ENCODE measurements around the gene ZAP70. TPM values are rescaled to one million over a fixed set of nuclear protein-coding genes. Genes with fewer than 3 reads are reported as not detected.

ZAP70 gene
- total RNA-seq, 1 experiment from 2014 or later: 2.5 TPM

- Histone ChIP-seq H3K4me3 (ENCODE audit: insufficient read depth, low read depth, low read length) (no peak overlapping the region), H3K36me3 (replicated peaks; ENCODE audit: control insufficient read depth, insufficient read depth, low read length) (peaks cover 5% of the 10 kb centered on the region)
- no peak for DNase-seq
Measured at GRCh38 chr2:97757062-97757461, 43.7 kb downstream of the ZAP70 start.

DNA sequence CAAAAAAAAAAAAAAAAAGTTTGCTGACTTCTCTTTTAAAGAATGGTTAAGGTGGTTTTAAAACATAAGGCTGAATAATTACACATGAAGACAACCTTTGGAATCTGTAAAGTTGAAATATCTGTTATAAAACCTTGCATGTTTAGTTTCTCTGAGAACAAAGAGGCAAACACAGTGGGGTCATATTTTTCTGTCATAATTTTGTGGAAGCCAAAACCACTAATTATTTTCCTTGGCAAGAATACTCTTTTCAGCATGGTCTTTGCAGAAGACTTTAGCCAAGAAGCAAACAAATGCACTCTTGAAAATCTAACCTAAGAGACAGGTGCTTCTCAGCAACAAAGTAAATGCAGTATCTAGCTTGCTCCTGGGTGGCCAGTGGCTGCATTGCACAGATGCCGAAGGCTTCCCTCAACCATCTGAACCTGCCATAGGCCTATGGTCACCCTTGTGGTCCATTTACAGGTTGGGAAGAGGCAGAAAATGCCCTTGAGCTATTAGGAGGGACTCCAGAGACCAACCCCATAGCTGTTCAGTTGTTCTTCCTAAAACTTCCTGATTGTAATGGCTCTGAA lies 44.8 kb downstream of the ZAP70 start:
- Histone ChIP-seq H3K4me3 (ENCODE audit: insufficient read depth, low read depth, low read length) (no peak overlapping the region), H3K36me3 (replicated peaks; ENCODE audit: control insufficient read depth, insufficient read depth, low read length) (peaks cover 5% of the 10 kb centered on the region), H3K27me3 (ENCODE audit: control insufficient read depth, insufficient read depth, low read length) (no peaks in the 10 kb centered on the region)
- no peak for DNase-seq

More at GRCh38 chr2:97757062-97757461, 43.7 kb downstream of the ZAP70 start:
- no peaks in the 10 kb centered on the region for H3K27me3 ChIP-seq (ENCODE audit: control insufficient read depth, insufficient read depth, low read length)

GRCh38 chr2:97759727-97760407 lies 46.5 kb downstream of the ZAP70 start:
- no peak for DNase-seq
- Histone ChIP-seq H3K36me3 (replicated peaks; ENCODE audit: control insufficient read depth, insufficient read depth, low read length) (peaks cover 5% of the 10 kb centered on the region), H3K4me3 (ENCODE audit: insufficient read depth, low read depth, low read length) (no peak overlapping the region), H3K27me3 (ENCODE audit: control insufficient read depth, insufficient read depth, low read length) (no peaks in the 10 kb centered on the region)

DNA sequence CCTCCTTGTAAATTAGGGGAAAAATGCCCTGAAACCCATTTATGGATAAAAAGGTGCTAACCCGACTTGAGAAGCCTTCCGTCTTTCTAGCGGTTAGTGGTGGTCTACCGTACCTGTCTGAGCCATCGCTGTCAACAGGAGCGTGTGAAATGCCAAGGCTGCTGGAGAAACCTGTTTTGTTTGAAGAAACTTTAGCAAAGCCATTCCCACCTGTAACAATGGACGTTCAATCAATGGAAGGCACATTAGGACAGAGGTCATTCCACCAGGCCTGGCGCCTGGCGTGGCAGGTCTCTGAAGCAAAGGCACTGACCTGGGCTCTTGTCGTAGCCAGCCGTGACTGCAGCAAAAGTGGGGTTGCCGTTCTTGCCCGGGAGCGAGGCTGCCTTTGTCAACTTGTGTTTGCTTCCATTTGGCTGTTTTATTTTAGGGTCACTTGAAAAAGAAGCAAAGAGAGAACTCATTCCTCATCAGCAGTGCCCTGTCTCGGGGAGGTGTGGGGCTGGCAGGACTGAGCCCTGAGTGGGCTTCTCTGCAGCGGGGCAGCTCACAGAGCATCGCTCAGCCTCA lies 47.2 kb downstream of the ZAP70 start:
- Histone ChIP-seq H3K27me3 (ENCODE audit: control insufficient read depth, insufficient read depth, low read length) (no peaks in the 10 kb centered on the region), H3K36me3 (replicated peaks; ENCODE audit: control insufficient read depth, insufficient read depth, low read length) (peaks cover 5% of the 10 kb centered on the region), H3K4me3 (ENCODE audit: insufficient read depth, low read depth, low read length) (no peak overlapping the region)
- DNase-seq: no peak

- Histone ChIP-seq H3K27me3 (ENCODE audit: control insufficient read depth, insufficient read depth, low read length) (no peaks in the 10 kb centered on the region), H3K36me3 (replicated peaks; ENCODE audit: control insufficient read depth, insufficient read depth, low read length) (peaks cover 5% of the 10 kb centered on the region), H3K4me3 (ENCODE audit: insufficient read depth, low read depth, low read length) (no peak overlapping the region)
- DNase-seq: no peak
Measured at GRCh38 chr2:97761192-97761591, 47.8 kb downstream of the ZAP70 start.

- no peaks in the 10 kb centered on the region for H3K27me3 ChIP-seq (ENCODE audit: control insufficient read depth, insufficient read depth, low read length)
- no peak for DNase-seq
- H3K36me3 ChIP-seq (replicated peaks; ENCODE audit: control insufficient read depth, insufficient read depth, low read length): peaks cover 3% of the 10 kb centered on the region
- H3K4me3 ChIP-seq (ENCODE audit: insufficient read depth, low read depth, low read length): no peak overlapping the region
Measured at GRCh38 chr2:97763176-97763845, 49.9 kb downstream of the ZAP70 start.

- DNase-seq: no peak
- H3K4me3 ChIP-seq (ENCODE audit: insufficient read depth, low read depth, low read length): no peak overlapping the region
- H3K27me3 ChIP-seq (ENCODE audit: control insufficient read depth, insufficient read depth, low read length): no peaks in the 10 kb centered on the region
- peaks cover 1% of the 10 kb centered on the region for H3K36me3 ChIP-seq (replicated peaks; ENCODE audit: control insufficient read depth, insufficient read depth, low read length)
Measured at GRCh38 chr2:97764559-97765263, 51.3 kb downstream of the ZAP70 start.

DNA sequence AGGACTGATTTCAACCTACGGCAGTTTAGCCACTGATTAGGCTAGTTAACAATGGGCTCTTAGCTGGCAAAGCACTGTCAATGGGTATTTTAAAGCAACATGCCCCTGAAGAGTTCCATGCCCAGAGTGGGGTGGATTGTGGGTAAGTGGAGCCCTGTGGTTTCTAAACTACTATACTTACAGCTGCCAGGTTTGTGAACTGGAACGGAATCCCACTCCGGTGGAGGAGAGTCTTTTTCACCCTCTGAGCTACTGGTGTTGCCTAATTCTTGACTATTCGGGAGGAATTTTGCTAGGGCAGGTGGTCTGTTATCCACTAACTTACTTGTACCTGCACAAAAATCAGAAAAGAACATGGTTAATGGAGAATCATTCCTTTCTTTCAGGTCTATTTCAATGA lies 52.6 kb downstream of the ZAP70 start:
- Histone ChIP-seq H3K27me3 (ENCODE audit: control insufficient read depth, insufficient read depth, low read length) (no peaks in the 10 kb centered on the region), H3K4me3 (ENCODE audit: insufficient read depth, low read depth, low read length) (no peak overlapping the region), H3K36me3 (replicated peaks; ENCODE audit: control insufficient read depth, insufficient read depth, low read length) (no peaks in the 10 kb centered on the region; the same call in none of the 2 replicates)
- no peak for DNase-seq

GRCh38 chr2:97766567-97766966 lies 53.2 kb downstream of the ZAP70 start:
- Histone ChIP-seq H3K36me3 (replicated peaks; ENCODE audit: control insufficient read depth, insufficient read depth, low read length) (no peaks in the 10 kb centered on the region; the same call in none of the 2 replicates), H3K27me3 (ENCODE audit: control insufficient read depth, insufficient read depth, low read length) (no peaks in the 10 kb centered on the region), H3K4me3 (ENCODE audit: insufficient read depth, low read depth, low read length) (no peak overlapping the region)
- no peak for DNase-seq

DNA sequence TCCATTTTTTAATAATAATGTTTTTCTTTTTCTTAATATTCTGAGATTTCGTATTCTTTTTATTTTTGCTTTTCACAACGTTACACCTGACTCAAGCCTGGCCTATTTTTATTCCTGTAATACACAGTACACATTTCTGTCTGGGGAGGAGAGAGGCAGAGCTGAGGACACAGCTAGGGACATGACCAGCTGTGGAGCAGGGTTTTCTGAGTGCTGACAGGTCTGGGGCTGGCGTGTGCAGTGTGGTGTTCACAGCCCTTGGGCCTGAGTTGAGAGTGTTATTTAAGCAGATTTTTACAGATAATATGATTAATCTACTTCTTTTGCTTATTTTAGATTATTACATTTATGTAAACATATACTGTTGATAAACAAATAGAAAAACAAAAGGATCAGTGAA lies 55.9 kb downstream of the ZAP70 start:
- Histone ChIP-seq H3K4me3 (ENCODE audit: insufficient read depth, low read depth, low read length) (no peak overlapping the region), H3K27me3 (ENCODE audit: control insufficient read depth, insufficient read depth, low read length) (no peaks in the 10 kb centered on the region), H3K36me3 (replicated peaks; ENCODE audit: control insufficient read depth, insufficient read depth, low read length) (no peaks in the 10 kb centered on the region; the same call in none of the 2 replicates)
- no peak for DNase-seq

- Histone ChIP-seq H3K4me3 (ENCODE audit: insufficient read depth, low read depth, low read length) (no peak overlapping the region), H3K27me3 (ENCODE audit: control insufficient read depth, insufficient read depth, low read length) (no peaks in the 10 kb centered on the region), H3K36me3 (replicated peaks; ENCODE audit: control insufficient read depth, insufficient read depth, low read length) (no peaks in the 10 kb centered on the region; the same call in none of the 2 replicates)
- no peak for DNase-seq
Measured at GRCh38 chr2:97769711-97770110, 56.3 kb downstream of the ZAP70 start.

- no peak overlapping the region for H3K4me3 ChIP-seq (ENCODE audit: insufficient read depth, low read depth, low read length)
- no peaks in the 10 kb centered on the region; the same call in none of the 2 replicates for H3K36me3 ChIP-seq (replicated peaks; ENCODE audit: control insufficient read depth, insufficient read depth, low read length)
- peak; percentile 55 for DNase-seq
Measured at GRCh38 chr2:97770445-97770844, 57.1 kb downstream of the ZAP70 start.

DNA sequence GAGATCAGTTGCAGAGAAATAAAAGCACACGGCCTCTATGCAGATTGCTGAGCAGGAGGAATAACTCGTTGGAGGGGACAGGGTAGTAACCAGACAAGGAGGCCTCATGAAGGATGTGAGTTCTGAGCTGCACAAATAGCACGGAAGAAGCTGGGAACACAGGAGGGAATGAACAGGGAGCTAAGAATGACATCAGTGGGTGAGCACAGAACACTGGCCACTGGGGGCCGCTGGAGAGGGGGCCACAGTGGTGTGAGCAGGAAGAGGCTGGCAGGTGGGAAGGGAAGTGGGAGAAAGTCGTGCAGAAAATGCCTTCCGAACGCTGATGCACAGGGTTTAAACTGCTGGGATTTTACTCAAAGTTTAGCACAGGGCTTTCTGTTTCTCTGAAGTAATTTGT lies 61.0 kb downstream of the ZAP70 start:
- DNase-seq: peak; percentile 80
- H3K36me3 ChIP-seq (replicated peaks; ENCODE audit: control insufficient read depth, insufficient read depth, low read length): peaks cover 3% of the 10 kb centered on the region; the same call in 1 of the 2 replicates
- no peak overlapping the region for H3K4me3 ChIP-seq (ENCODE audit: insufficient read depth, low read depth, low read length)
- H3K27me3 ChIP-seq (ENCODE audit: control insufficient read depth, insufficient read depth, low read length): no peaks in the 10 kb centered on the region

More at GRCh38 chr2:97770445-97770844, 57.1 kb downstream of the ZAP70 start:
- H3K27me3 ChIP-seq (ENCODE audit: control insufficient read depth, insufficient read depth, low read length): no peaks in the 10 kb centered on the region

- Histone ChIP-seq H3K36me3 (replicated peaks; ENCODE audit: control insufficient read depth, insufficient read depth, low read length) (peaks cover 3% of the 10 kb centered on the region; the same call in 1 of the 2 replicates), H3K4me3 (ENCODE audit: insufficient read depth, low read depth, low read length) (no peak overlapping the region)
- DNase-seq: no peak
Measured at GRCh38 chr2:97775074-97775473, 61.7 kb downstream of the ZAP70 start.

More at GRCh38 chr2:97775074-97775473, 61.7 kb downstream of the ZAP70 start:
- H3K27me3 ChIP-seq (ENCODE audit: control insufficient read depth, insufficient read depth, low read length): no peaks in the 10 kb centered on the region

Measured in H7 (cell line).